B cell (primary cell): ENCODE results near the gene GPR158.

Experiments
- EZH2 ChIP-seq: IDR thresholded peaks from 2 replicates; pipeline ENCODE4 v1.6.1; 2012; ENCODE audit warnings: borderline replicate concordance, low read depth, mild to moderate bottlenecking, moderate library complexity, low read length; ENCODE audit not compliant: insufficient read depth, poor library complexity, severe bottlenecking
- TF ChIP-seq, protein P1 (sequence below): fragments of 200-600 bp; IDR thresholded peaks from one replicate; pipeline ENCODE4 v1.8.0; 2022; ENCODE audit warnings: antibody characterized with exemption, mild to moderate bottlenecking

DNA sequence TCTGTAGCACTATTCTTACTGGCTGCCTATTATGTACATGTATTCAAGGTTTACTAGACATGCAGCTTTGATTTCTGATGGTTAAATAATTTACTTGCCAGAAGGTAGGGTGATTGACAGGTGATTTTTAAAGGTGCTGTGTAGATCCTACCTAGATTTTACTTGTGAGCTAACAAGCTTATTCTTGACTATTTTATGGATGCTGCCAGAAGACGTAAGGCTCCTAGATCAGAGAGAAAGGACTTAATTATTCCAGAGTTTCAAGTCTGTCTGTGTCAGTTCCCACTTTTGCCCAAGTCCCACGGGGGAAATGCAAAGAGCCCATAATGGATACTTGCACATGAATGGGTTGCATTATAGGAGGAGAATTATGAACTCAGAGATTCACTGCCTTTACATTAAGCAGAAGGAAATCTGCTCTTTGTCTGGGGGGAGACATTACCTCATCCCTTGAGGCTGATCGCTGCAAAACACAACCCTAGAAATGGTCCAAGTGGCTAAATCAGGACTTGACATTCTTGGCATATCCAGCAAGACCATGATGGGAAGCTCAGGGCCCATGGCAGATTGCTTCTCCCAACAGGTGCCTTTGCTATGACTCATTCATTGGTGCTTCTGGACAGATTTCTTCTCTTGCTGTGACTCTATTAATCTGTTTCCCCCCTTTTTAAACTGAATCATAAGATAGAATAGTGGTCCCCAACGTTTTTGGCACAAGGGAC is 32.1 kb downstream of the GPR158 start:
- TF ChIP-seq, protein P1, sequence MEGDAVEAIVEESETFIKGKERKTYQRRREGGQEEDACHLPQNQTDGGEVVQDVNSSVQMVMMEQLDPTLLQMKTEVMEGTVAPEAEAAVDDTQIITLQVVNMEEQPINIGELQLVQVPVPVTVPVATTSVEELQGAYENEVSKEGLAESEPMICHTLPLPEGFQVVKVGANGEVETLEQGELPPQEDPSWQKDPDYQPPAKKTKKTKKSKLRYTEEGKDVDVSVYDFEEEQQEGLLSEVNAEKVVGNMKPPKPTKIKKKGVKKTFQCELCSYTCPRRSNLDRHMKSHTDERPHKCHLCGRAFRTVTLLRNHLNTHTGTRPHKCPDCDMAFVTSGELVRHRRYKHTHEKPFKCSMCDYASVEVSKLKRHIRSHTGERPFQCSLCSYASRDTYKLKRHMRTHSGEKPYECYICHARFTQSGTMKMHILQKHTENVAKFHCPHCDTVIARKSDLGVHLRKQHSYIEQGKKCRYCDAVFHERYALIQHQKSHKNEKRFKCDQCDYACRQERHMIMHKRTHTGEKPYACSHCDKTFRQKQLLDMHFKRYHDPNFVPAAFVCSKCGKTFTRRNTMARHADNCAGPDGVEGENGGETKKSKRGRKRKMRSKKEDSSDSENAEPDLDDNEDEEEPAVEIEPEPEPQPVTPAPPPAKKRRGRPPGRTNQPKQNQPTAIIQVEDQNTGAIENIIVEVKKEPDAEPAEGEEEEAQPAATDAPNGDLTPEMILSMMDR, result no peak
- TF ChIP-seq EZH2, result no peak
